Epithelial cell of esophagus (primary cell): ENCODE data around the gene PTPN11.
"Not testable (repeated sequence)": the region's sequence is repeated elsewhere in the genome, so short reads cannot be mapped to it uniquely, and the experiment has no call there.

Source experiments
- DNase-seq: peaks from one replicate; pipeline ENCODE4 v3.0.0; 2010; ENCODE audit warnings: low read depth
- H3K4me3 ChIP-seq: 2 replicates; pipeline ENCODE4 v1.5.1; 2011; ENCODE audit warnings: mild to moderate bottlenecking, low read length, control low read depth
- CTCF ChIP-seq: IDR thresholded peaks from 2 replicates; pipeline ENCODE4 v1.5.1; 2011; ENCODE audit warnings: low read depth, mild to moderate bottlenecking, low read length, control low read depth, inconsistent platforms; ENCODE audit not compliant: insufficient read depth; ENCODE audit errors: missing control alignments

PTPN11 gene

GRCh38 chr12:112514926-112515642, 96.3 kb downstream of the PTPN11 start:
- H3K4me3 ChIP-seq: no peak overlapping the region
- no peak for DNase-seq
- no peak for TF ChIP-seq CTCF

DNA sequence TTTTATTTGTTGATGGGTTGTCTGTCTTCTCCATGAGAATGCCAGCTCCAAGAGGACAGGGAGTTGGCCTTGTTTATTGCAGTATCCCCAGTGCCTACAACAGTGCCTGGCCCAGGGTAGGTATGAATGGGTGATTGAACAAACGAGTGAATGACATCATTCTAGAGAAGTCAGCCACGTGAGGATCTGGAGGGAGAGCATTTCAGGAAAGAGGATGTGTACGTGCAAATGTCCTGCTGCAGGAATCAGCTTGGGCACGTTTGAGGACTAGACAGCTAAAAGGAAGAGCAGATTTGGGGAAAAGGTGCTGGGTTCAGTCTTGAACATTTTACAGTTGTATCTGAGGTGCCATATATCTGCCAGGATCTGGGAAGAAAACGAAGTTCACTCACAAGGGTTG, 97.1 kb downstream of the PTPN11 start:
- no peak for TF ChIP-seq CTCF
- DNase-seq: no peak
- no peak overlapping the region for H3K4me3 ChIP-seq

- no peak for DNase-seq
- no peak overlapping the region for H3K4me3 ChIP-seq
- TF ChIP-seq CTCF: no peak
Measured at GRCh38 chr12:112517730-112518364, 99.1 kb downstream of the PTPN11 start.

GRCh38 chr12:112518365-112518735, 99.6 kb downstream of the PTPN11 start:
- H3K4me3 ChIP-seq: no peak overlapping the region
- TF ChIP-seq CTCF: no peak
- DNase-seq: no peak

GRCh38 chr12:112519841-112520340, 101.1 kb downstream of the PTPN11 start:
- H3K4me3 ChIP-seq, DNase-seq: not testable (repeated sequence)

DNA sequence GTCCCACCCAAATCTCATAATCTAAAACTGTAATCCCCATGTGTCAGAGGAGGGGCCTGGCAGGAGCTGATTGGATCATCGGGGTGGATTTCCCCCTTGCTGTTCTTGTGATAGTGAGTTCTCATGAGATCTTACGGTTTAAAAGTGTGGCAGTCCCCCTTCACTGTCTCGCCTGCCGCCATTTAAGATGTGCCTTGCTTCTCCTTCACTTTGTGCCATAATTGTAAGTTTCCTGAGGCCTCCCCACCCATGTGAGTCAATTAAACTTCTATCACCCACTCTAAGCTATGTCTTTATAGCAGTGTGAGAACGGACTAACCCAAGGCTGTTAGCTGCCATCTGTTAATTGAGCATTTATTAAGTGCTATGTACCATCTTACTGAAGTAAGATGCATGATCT, 105.1 kb downstream of the PTPN11 start:
- H3K4me3 ChIP-seq: no peak overlapping the region
- no peak for TF ChIP-seq CTCF

GRCh38 chr12:112524269-112524668, 105.5 kb downstream of the PTPN11 start:
- no peak overlapping the region for H3K4me3 ChIP-seq
- TF ChIP-seq CTCF: no peak
- no peak for DNase-seq

More for the DNA sequence above, 105.1 kb downstream of the PTPN11 start:
- DNase-seq: no peak
